K562 (cell line): ENCODE measurements around the gene BEX3. TPM values are rescaled to one million over a fixed set of nuclear protein-coding genes. Genes with fewer than 3 reads are reported as not detected.

Experiments
- RFX5 ChIP-seq: IDR thresholded peaks from 2 replicates; pipeline ENCODE4 v1.6.1; 2011; ENCODE audit warnings: low read depth, mild to moderate bottlenecking, improper control_type of control experiment, low read length
- SLC30A9 ChIP-seq: fragments of 250-450 bp; sonication (Bioruptor Pico); IDR thresholded peaks from 2 replicates; pipeline ENCODE4 v1.8.0; 2022; ENCODE audit warnings: mild to moderate bottlenecking, moderate library complexity
- polyA plus RNA-seq, 8 experiments: library from polyadenylated mRNA; depleted of rRNA in 4 of 8; stranded (reverse) in 5 of 8; unstranded in 3 of 8; fragments of >200 nt; fragmentation: Nextera tagmentation in 2 of 8; fragmentation: Illumina TruSeq in 1 of 8; extraction: Ambion mirVana in 2 of 8; extraction: Trizol in 1 of 8; gene quantifications; 2 replicates each; pipeline versions ENCODE4 v1.2.1 to v1.2.3, GENCODE V29; 2011 to 2014; ENCODE audit warnings: inconsistent platforms in 1 of 8, missing spikeins in 1 of 8
- small RNA-seq: library from RNA; depleted of rRNA; stranded (forward); fragments of <200 nt; gene quantifications from one replicate; pipeline ENCODE3, GENCODE V24; 2014
- total RNA-seq, 7 experiments: library from RNA; depleted of rRNA in 6 of 7; stranded (reverse); fragments of >200 nt in 6 of 7; fragmentation: Illumina TruSeq in 2 of 7; extraction: Trizol in 2 of 7; gene quantifications; 2 replicates each; pipeline versions ENCODE4 v1.2.1 to v1.2.3, GENCODE V29; 2011 to 2021; ENCODE audit warnings: low replicate concordance in 1 of 7
- TF ChIP-seq, protein P1 (sequence below): sonication (generic); formaldehyde crosslinking; IDR thresholded peaks from 2 replicates; pipeline ENCODE4 v1.9.0; 2022; ENCODE audit warnings: mild to moderate bottlenecking, missing genetic modification reagents

Gene BEX3
- total and polyA plus RNA-seq, 9 of the 15 experiments (the other 6 are each of a cell fraction or from before 2014, with no cell fraction given) = 0.21 to 0.47 TPM; not detected in 7

DNA sequence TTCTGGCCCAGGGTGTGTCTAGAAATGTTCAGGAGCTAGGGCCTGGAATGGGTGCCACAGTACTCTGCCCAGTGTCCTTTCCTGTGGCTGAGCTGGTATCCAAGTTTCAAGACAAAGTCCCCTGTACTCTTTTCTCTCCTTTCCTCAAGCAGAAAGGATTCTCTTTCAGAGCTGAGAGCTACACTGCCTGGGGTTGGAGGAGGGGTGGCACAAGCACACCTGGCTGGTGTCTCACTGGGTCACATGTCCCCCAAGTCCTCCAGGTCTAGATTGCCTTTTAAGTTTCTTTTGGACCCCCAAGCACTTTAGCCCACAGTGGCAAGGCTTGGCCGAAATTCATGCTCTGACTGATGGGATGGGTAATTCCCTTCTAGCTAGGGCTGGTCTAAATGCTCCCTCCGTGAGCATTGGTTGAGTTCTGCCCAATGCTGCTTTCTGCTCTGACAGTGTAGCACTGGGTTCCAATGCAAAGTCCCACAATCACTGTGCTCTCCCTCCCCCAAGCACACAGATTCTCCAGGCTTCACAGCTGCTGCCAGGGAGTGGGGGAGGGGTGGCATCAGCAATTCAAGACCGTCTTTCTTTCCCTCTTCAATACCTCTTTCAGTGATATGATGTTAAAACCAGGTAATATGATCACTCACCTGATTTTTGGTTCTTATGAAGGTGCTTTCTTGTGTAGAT, 47.8 kb downstream of the BEX3 start (continued):
- TF ChIP-seq RFX5 (no peak), SLC30A9 (no peak)
- TF ChIP-seq, protein P1, sequence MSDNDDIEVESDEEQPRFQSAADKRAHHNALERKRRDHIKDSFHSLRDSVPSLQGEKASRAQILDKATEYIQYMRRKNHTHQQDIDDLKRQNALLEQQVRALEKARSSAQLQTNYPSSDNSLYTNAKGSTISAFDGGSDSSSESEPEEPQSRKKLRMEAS = no peak

Small RNA genes within 50 kb of the gene (small RNA-seq; reads per million reads assigned to genes)
- gene Z92846.1 = not detected

Other genes with a start within 250 kb of the BEX3 start
Only the 7 nearest of the 9 such genes appear.
- 246 and 255 TPM in 2 replicates for gene BEX4, start 161.4 kb upstream of the BEX3 start, total RNA-seq (2014; rRNA removed)
- gene BEX4, start 161.4 kb upstream of the BEX3 start, total RNA-seq (2014; rRNA removed; fragmentation: Illumina TruSeq; extraction: Trizol) = 222 and 244 TPM in 2 replicates
- gene BEX4, start 161.4 kb upstream of the BEX3 start, total RNA-seq (2015; rRNA removed; fragmentation: Illumina TruSeq; extraction: Trizol) = 147 and 154 TPM in 2 replicates
- 135 and 149 TPM in 2 replicates for gene BEX4, start 161.4 kb upstream of the BEX3 start, total RNA-seq (2021)
- gene BEX4, start 161.4 kb upstream of the BEX3 start, polyA plus RNA-seq (2011; rRNA removed) = 124 and 133 TPM in 2 replicates
- 359 and 399 TPM in 2 replicates for gene BEX4, start 161.4 kb upstream of the BEX3 start, polyA plus RNA-seq (2014; fragmentation: Illumina TruSeq; extraction: Trizol)
- 100 to 1,000 TPM in 1 of 2 experiments, 10 to 100 TPM in 1; 74.6 to 104 TPM for gene BEX4, start 161.4 kb upstream of the BEX3 start, polyA plus RNA-seq (2014; fragmentation: Nextera tagmentation; extraction: Ambion mirVana)
- gene BEX4, start 161.4 kb upstream of the BEX3 start, polyA plus RNA-seq (2014; rRNA removed) = 309 and 343 TPM in 2 replicates
- gene TCEAL8, start 121.4 kb upstream of the BEX3 start, total RNA-seq (2014; rRNA removed) = 63.3 and 82.6 TPM in 2 replicates
- gene TCEAL8, start 121.4 kb upstream of the BEX3 start, total RNA-seq (2014; rRNA removed; fragmentation: Illumina TruSeq; extraction: Trizol) = 106 and 120 TPM in 2 replicates
- gene TCEAL8, start 121.4 kb upstream of the BEX3 start, total RNA-seq (2015; rRNA removed; fragmentation: Illumina TruSeq; extraction: Trizol) = 75.7 and 84.5 TPM in 2 replicates
- gene TCEAL8, start 121.4 kb upstream of the BEX3 start, total RNA-seq (2021) = 47.8 and 49.0 TPM in 2 replicates
- 61.1 and 66.3 TPM in 2 replicates for gene TCEAL8, start 121.4 kb upstream of the BEX3 start, polyA plus RNA-seq (2011; rRNA removed)
- gene TCEAL8, start 121.4 kb upstream of the BEX3 start, polyA plus RNA-seq (2014; fragmentation: Illumina TruSeq; extraction: Trizol) = 94.0 and 110 TPM in 2 replicates
- 100 to 1,000 TPM; 153 to 178 TPM for gene TCEAL8, start 121.4 kb upstream of the BEX3 start, polyA plus RNA-seq (2014; fragmentation: Nextera tagmentation; extraction: Ambion mirVana)
- gene TCEAL8, start 121.4 kb upstream of the BEX3 start, polyA plus RNA-seq (2014; rRNA removed) = 82.4 and 101 TPM in 2 replicates
- gene TCEAL5, start 99.8 kb upstream of the BEX3 start, total RNA-seq (2014; rRNA removed) = 0.18 and 0.24 TPM in 2 replicates
- not detected in 2 replicates for gene TCEAL5, start 99.8 kb upstream of the BEX3 start, total RNA-seq (2014; rRNA removed; fragmentation: Illumina TruSeq; extraction: Trizol)
- not detected in 2 replicates for gene TCEAL5, start 99.8 kb upstream of the BEX3 start, total RNA-seq (2015; rRNA removed; fragmentation: Illumina TruSeq; extraction: Trizol)
- not detected in 2 replicates for gene TCEAL5, start 99.8 kb upstream of the BEX3 start, total RNA-seq (2021)
- gene TCEAL5, start 99.8 kb upstream of the BEX3 start, polyA plus RNA-seq (2011; rRNA removed) = not detected in 2 replicates
- 0.10 TPM in 1 of 2 replicates, not detected in the other for gene TCEAL5, start 99.8 kb upstream of the BEX3 start, polyA plus RNA-seq (2014; fragmentation: Illumina TruSeq; extraction: Trizol)
- gene TCEAL5, start 99.8 kb upstream of the BEX3 start, polyA plus RNA-seq (2014; fragmentation: Nextera tagmentation; extraction: Ambion mirVana) = not detected
- gene TCEAL5, start 99.8 kb upstream of the BEX3 start, polyA plus RNA-seq (2014; rRNA removed) = 0.07 TPM in 1 of 2 replicates, not detected in the other
- gene BEX2, start 65.5 kb upstream of the BEX3 start, total RNA-seq (2014; rRNA removed) = 12.0 and 13.1 TPM in 2 replicates
- gene BEX2, start 65.5 kb upstream of the BEX3 start, total RNA-seq (2014; rRNA removed; fragmentation: Illumina TruSeq; extraction: Trizol) = 9.3 and 11.1 TPM in 2 replicates
- gene BEX2, start 65.5 kb upstream of the BEX3 start, total RNA-seq (2015; rRNA removed; fragmentation: Illumina TruSeq; extraction: Trizol) = 5.5 and 6.7 TPM in 2 replicates
- gene BEX2, start 65.5 kb upstream of the BEX3 start, total RNA-seq (2021) = 5.2 and 8.3 TPM in 2 replicates
- gene BEX2, start 65.5 kb upstream of the BEX3 start, polyA plus RNA-seq (2011; rRNA removed) = 5.4 and 8.5 TPM in 2 replicates
- 7.7 and 13.3 TPM in 2 replicates for gene BEX2, start 65.5 kb upstream of the BEX3 start, polyA plus RNA-seq (2014; fragmentation: Illumina TruSeq; extraction: Trizol)
- 1 to 10 TPM; 8.3 to 8.9 TPM for gene BEX2, start 65.5 kb upstream of the BEX3 start, polyA plus RNA-seq (2014; fragmentation: Nextera tagmentation; extraction: Ambion mirVana)
- 13.3 and 18.0 TPM in 2 replicates for gene BEX2, start 65.5 kb upstream of the BEX3 start, polyA plus RNA-seq (2014; rRNA removed)
- not detected in 2 replicates for gene TCEAL7, start 46.3 kb upstream of the BEX3 start, total RNA-seq (2014; rRNA removed)
- gene TCEAL7, start 46.3 kb upstream of the BEX3 start, total RNA-seq (2014; rRNA removed; fragmentation: Illumina TruSeq; extraction: Trizol) = 0.18 and 0.22 TPM in 2 replicates
- 0.15 TPM in 1 of 2 replicates, not detected in the other for gene TCEAL7, start 46.3 kb upstream of the BEX3 start, total RNA-seq (2015; rRNA removed; fragmentation: Illumina TruSeq; extraction: Trizol)
- gene TCEAL7, start 46.3 kb upstream of the BEX3 start, total RNA-seq (2021) = 0.13 TPM in 1 of 2 replicates, not detected in the other
- gene TCEAL7, start 46.3 kb upstream of the BEX3 start, polyA plus RNA-seq (2011; rRNA removed) = 0.10 TPM in 1 of 2 replicates, not detected in the other
- gene TCEAL7, start 46.3 kb upstream of the BEX3 start, polyA plus RNA-seq (2014; fragmentation: Illumina TruSeq; extraction: Trizol) = 0.26 TPM in 1 of 2 replicates, not detected in the other
- gene TCEAL7, start 46.3 kb upstream of the BEX3 start, polyA plus RNA-seq (2014; fragmentation: Nextera tagmentation; extraction: Ambion mirVana) = under 1 TPM; 0.07 to 0.34 TPM
- not detected in 2 replicates for gene TCEAL7, start 46.3 kb upstream of the BEX3 start, polyA plus RNA-seq (2014; rRNA removed)
- gene TCEAL9, start 20.0 kb upstream of the BEX3 start, total RNA-seq (2014; rRNA removed) = 32.3 and 43.3 TPM in 2 replicates
- gene TCEAL9, start 20.0 kb upstream of the BEX3 start, total RNA-seq (2014; rRNA removed; fragmentation: Illumina TruSeq; extraction: Trizol) = 69.6 and 74.1 TPM in 2 replicates
- gene TCEAL9, start 20.0 kb upstream of the BEX3 start, total RNA-seq (2015; rRNA removed; fragmentation: Illumina TruSeq; extraction: Trizol) = 63.0 and 64.5 TPM in 2 replicates
- 16.2 and 19.5 TPM in 2 replicates for gene TCEAL9, start 20.0 kb upstream of the BEX3 start, total RNA-seq (2021)
- 24.9 and 28.8 TPM in 2 replicates for gene TCEAL9, start 20.0 kb upstream of the BEX3 start, polyA plus RNA-seq (2011; rRNA removed)
- gene TCEAL9, start 20.0 kb upstream of the BEX3 start, polyA plus RNA-seq (2014; fragmentation: Illumina TruSeq; extraction: Trizol) = 60.1 and 70.8 TPM in 2 replicates
- 100 to 1,000 TPM in 1 of 2 experiments, 10 to 100 TPM in 1; 96.7 to 106 TPM for gene TCEAL9, start 20.0 kb upstream of the BEX3 start, polyA plus RNA-seq (2014; fragmentation: Nextera tagmentation; extraction: Ambion mirVana)
- 67.1 and 83.4 TPM in 2 replicates for gene TCEAL9, start 20.0 kb upstream of the BEX3 start, polyA plus RNA-seq (2014; rRNA removed)
- gene RAB40A, start 143.0 kb downstream of the BEX3 start, total RNA-seq (2014; rRNA removed) = 0.08 TPM in 1 of 2 replicates, not detected in the other
- gene RAB40A, start 143.0 kb downstream of the BEX3 start, total RNA-seq (2014; rRNA removed; fragmentation: Illumina TruSeq; extraction: Trizol) = 0.06 and 0.07 TPM in 2 replicates
- gene RAB40A, start 143.0 kb downstream of the BEX3 start, total RNA-seq (2015; rRNA removed; fragmentation: Illumina TruSeq; extraction: Trizol) = 0.14 TPM in 1 of 2 replicates, not detected in the other
- gene RAB40A, start 143.0 kb downstream of the BEX3 start, total RNA-seq (2021) = not detected in 2 replicates
- gene RAB40A, start 143.0 kb downstream of the BEX3 start, polyA plus RNA-seq (2011; rRNA removed) = 0.04 and 0.08 TPM in 2 replicates
- gene RAB40A, start 143.0 kb downstream of the BEX3 start, polyA plus RNA-seq (2014; fragmentation: Illumina TruSeq; extraction: Trizol) = not detected in 2 replicates
- under 1 TPM; 0.11 to 0.15 TPM for gene RAB40A, start 143.0 kb downstream of the BEX3 start, polyA plus RNA-seq (2014; fragmentation: Nextera tagmentation; extraction: Ambion mirVana)
- 0.09 and 0.18 TPM in 2 replicates for gene RAB40A, start 143.0 kb downstream of the BEX3 start, polyA plus RNA-seq (2014; rRNA removed)